ENCODE results near the gene TEX2. TPM values are rescaled to one million over a fixed set of nuclear protein-coding genes. Genes with fewer than 3 reads are reported as not detected.

Gene TEX2
- total and polyA plus RNA-seq, 2 of the 13 experiments (the other 11 are each of a cell fraction or from before 2014, with no cell fraction given) = 21.4 to 37.7 TPM

DNA sequence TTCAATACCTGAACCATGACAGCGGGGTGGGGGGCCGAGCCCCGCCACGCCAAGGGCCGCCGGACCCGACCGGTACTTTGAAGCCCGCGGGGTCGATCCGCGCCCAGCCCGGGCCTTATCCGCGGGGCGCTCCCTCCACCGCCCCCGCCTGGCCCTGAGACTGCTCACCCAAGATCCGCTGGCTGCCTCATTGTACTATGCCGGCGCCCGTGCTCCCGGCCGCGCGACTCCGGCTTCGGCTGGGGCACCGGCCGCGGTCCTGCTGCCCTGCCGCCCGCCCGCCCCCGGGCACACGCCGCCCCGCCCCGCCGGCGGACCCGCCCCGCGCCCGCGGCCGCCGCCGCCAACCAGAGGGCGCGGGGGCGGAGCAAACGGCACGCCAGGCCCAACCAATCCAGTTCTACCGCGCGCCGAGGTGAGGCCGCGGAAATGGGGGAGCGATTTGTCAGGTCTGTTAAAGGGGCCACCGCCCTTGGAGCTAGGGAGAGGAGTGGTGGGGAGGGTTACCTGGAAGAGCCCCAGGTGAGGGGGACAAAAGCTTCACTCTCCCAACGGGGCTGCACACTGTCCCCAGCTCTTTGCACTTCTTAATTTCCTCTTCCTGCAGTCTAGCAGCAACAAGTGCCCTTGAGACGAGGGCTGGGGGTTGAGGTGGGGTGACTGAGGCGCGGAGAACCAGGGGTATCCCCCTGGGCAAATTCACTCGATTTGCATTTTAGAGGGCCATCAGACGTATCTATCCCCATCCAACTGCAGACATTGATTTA is at the start of gene TEX2 (continued):
- TF ChIP-seq GPN1 (CRISPR knock-in tag; IDR thresholded peaks at IDR 0.05; ENCODE audit: borderline replicate concordance) (no peak), ZNF354B (CRISPR knock-in tag; IDR thresholded peaks at IDR 0.05) (no peak; the same call in 1 of the 2 replicates), NR1H2 (CRISPR knock-in tag; IDR thresholded peaks at IDR 0.05; ENCODE audit: borderline replicate concordance, low read depth) (no peak), MTA3 (CRISPR knock-in tag; IDR thresholded peaks at IDR 0.05) (no peak), GFI1 (CRISPR knock-in tag; IDR thresholded peaks at IDR 0.05; ENCODE audit: borderline replicate concordance) (0 out of 2 replicates have a peak, but pooled peaks have one; percentile 46), ZFP90 (CRISPR knock-in tag; IDR thresholded peaks at IDR 0.05; ENCODE audit: borderline replicate concordance) (no peak), CHD2 (IDR thresholded peaks at IDR 0.05; ENCODE audit: low read depth, low read length) (no peak), ZFP37 (CRISPR knock-in tag; IDR thresholded peaks at IDR 0.05; ENCODE audit: borderline replicate concordance) (peak; percentile 8; the same call in 1 of the 2 replicates), ZNF205 (CRISPR knock-in tag; IDR thresholded peaks at IDR 0.05) (peak; percentile 68; the same call in 1 of the 2 replicates), ZNF556 (CRISPR knock-in tag; IDR thresholded peaks at IDR 0.05; ENCODE audit: borderline replicate concordance) (peak; percentile 87; the same call in 1 of the 2 replicates), CAMTA2 (CRISPR knock-in tag; IDR thresholded peaks at IDR 0.05; ENCODE audit: borderline replicate concordance) (peak; percentile 68; the same call in 1 of the 2 replicates), SP1 (IDR thresholded peaks at IDR 0.05) (no peak), SP1 (CRISPR knock-in tag; IDR thresholded peaks at IDR 0.05) (peak; percentile 93), ZIK1 (CRISPR knock-in tag; IDR thresholded peaks at IDR 0.05; ENCODE audit: borderline replicate concordance, low read depth) (no peak; the same call in 1 of the 2 replicates), THAP11 (CRISPR knock-in tag; IDR thresholded peaks at IDR 0.05) (peak; percentile 90), ZNF883 (CRISPR knock-in tag; IDR thresholded peaks at IDR 0.05; ENCODE audit: not compliant biosample characterization) (no peak), POLR2AphosphoS2 (IDR thresholded peaks at IDR 0.05; ENCODE audit: low read depth, low read length) (peak; percentile 60; the same call in 1 of the 2 replicates), SPEN (CRISPR knock-in tag; IDR thresholded peaks at IDR 0.05; ENCODE audit: low read depth) (peak; percentile 79), SOX6 (IDR thresholded peaks at IDR 0.05) (no peak), SOX6 (CRISPR knock-in tag; IDR thresholded peaks at IDR 0.05) (peak; percentile 54; the same call in 1 of the 2 replicates), ZBTB38 (CRISPR knock-in tag; IDR thresholded peaks at IDR 0.05) (no peak; the same call in 1 of the 2 replicates), ZSCAN29 (CRISPR knock-in tag; conservative IDR thresholded peaks at IDR 0.05) (no peak), KLF16 (CRISPR knock-in tag; IDR thresholded peaks at IDR 0.05) (peak in 1 of 2 experiments; percentile 91; a peak in 2 of 4 replicates)
- TF ChIP-seq, protein P1, sequence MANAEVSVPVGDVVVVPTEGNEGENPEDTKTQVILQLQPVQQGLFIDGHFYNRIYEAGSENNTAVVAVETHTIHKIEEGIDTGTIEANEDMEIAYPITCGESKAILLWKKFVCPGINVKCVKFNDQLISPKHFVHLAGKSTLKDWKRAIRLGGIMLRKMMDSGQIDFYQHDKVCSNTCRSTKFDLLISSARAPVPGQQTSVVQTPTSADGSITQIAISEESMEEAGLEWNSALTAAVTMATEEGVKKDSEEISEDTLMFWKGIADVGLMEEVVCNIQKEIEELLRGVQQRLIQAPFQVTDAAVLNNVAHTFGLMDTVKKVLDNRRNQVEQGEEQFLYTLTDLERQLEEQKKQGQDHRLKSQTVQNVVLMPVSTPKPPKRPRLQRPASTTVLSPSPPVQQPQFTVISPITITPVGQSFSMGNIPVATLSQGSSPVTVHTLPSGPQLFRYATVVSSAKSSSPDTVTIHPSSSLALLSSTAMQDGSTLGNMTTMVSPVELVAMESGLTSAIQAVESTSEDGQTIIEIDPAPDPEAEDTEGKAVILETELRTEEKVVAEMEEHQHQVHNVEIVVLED (CRISPR knock-in tag; IDR thresholded peaks at IDR 0.05; ENCODE audit: borderline replicate concordance) = peak; percentile 93
- TF ChIP-seq, protein P2, sequence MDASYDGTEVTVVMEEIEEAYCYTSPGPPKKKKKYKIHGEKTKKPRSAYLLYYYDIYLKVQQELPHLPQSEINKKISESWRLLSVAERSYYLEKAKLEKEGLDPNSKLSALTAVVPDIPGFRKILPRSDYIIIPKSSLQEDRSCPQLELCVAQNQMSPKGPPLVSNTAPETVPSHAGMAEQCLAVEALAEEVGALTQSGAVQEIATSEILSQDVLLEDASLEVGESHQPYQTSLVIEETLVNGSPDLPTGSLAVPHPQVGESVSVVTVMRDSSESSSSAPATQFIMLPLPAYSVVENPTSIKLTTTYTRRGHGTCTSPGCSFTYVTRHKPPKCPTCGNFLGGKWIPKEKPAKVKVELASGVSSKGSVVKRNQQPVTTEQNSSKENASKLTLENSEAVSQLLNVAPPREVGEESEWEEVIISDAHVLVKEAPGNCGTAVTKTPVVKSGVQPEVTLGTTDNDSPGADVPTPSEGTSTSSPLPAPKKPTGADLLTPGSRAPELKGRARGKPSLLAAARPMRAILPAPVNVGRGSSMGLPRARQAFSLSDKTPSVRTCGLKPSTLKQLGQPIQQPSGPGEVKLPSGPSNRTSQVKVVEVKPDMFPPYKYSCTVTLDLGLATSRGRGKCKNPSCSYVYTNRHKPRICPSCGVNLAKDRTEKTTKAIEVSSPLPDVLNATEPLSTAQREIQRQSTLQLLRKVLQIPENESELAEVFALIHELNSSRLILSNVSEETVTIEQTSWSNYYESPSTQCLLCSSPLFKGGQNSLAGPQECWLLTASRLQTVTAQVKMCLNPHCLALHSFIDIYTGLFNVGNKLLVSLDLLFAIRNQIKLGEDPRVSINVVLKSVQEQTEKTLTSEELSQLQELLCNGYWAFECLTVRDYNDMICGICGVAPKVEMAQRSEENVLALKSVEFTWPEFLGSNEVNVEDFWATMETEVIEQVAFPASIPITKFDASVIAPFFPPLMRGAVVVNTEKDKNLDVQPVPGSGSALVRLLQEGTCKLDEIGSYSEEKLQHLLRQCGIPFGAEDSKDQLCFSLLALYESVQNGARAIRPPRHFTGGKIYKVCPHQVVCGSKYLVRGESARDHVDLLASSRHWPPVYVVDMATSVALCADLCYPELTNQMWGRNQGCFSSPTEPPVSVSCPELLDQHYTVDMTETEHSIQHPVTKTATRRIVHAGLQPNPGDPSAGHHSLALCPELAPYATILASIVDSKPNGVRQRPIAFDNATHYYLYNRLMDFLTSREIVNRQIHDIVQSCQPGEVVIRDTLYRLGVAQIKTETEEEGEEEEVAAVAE (CRISPR knock-in tag; IDR thresholded peaks at IDR 0.05; ENCODE audit: borderline replicate concordance) = peak; percentile 95

All from HepG2 (cell line).